GM21360 (cell line): ENCODE data around the gene TRIM27.
"Not testable (repeated sequence)": the region's sequence is repeated elsewhere in the genome, so short reads cannot be mapped to it uniquely, and the experiment has no call there.

Source experiments
- ATAC-seq: cut with Tn5 transposase; IDR thresholded peaks from one replicate; pipeline ENCODE4 v1.9.1; 2021; ENCODE audit warnings: mild to moderate bottlenecking, moderate library complexity; ENCODE audit not compliant: unreplicated experiment

Gene TRIM27

GRCh38 chr6:28923318-28924102 lies at the start of gene TRIM27:
Gene TRIM27, minus strand, starts transcription at chr6:28923985. Its CDS starts 353 bp downstream, at chr6:28923632.
- ATAC-seq = peak; percentile 71

- not testable (repeated sequence) for ATAC-seq
Observed at GRCh38 chr6:28970056-28970455, 46.3 kb upstream of the TRIM27 start.

GRCh38 chr6:28969129-28969528 lies 45.3 kb upstream of the TRIM27 start:
- no peak for ATAC-seq

- no peak for ATAC-seq
Observed at GRCh38 chr6:28968476-28968875, 44.7 kb upstream of the TRIM27 start.

- no peak for ATAC-seq
Observed at GRCh38 chr6:28965706-28966105, 41.9 kb upstream of the TRIM27 start.

- no peak for ATAC-seq
Observed at GRCh38 chr6:28960846-28961500, 37.2 kb upstream of the TRIM27 start.

- ATAC-seq = not testable (repeated sequence)
Observed at GRCh38 chr6:28958561-28959243, 34.9 kb upstream of the TRIM27 start.

GRCh38 chr6:28957795-28958314 lies 34.1 kb upstream of the TRIM27 start:
- not testable (repeated sequence) for ATAC-seq

- no peak for ATAC-seq
Observed at GRCh38 chr6:28956331-28956730, 32.5 kb upstream of the TRIM27 start.

- no peak for ATAC-seq
Observed at GRCh38 chr6:28953585-28954258, 29.9 kb upstream of the TRIM27 start.

- peak; percentile 59 for ATAC-seq
Observed at GRCh38 chr6:28953039-28953584, 29.3 kb upstream of the TRIM27 start.

- not testable (repeated sequence) for ATAC-seq
Observed at GRCh38 chr6:28949656-28950195, 25.9 kb upstream of the TRIM27 start.

- no peak for ATAC-seq
Observed at GRCh38 chr6:28948782-28949486, 25.1 kb upstream of the TRIM27 start.

- no peak for ATAC-seq
Observed at GRCh38 chr6:28947831-28948270, 24.1 kb upstream of the TRIM27 start.

- no peak for ATAC-seq
Observed at GRCh38 chr6:28947067-28947765, 23.4 kb upstream of the TRIM27 start.

GRCh38 chr6:28945349-28945748 lies 21.6 kb upstream of the TRIM27 start:
- no peak for ATAC-seq

GRCh38 chr6:28944412-28944865 lies 20.7 kb upstream of the TRIM27 start:
- ATAC-seq = no peak

GRCh38 chr6:28943557-28944411 lies 20.0 kb upstream of the TRIM27 start:
- ATAC-seq = no peak
